ENCODE results near the gene RASEF.

Gene RASEF

GRCh38 chr9:83029531-83030137 is 33.3 kb downstream of the RASEF start:
- Histone ChIP-seq H3K36me3 (ENCODE audit: insufficient read depth, low read length) (no peaks in the 10 kb centered on the region), H3K4me3 (ENCODE audit: low read length) (no peak overlapping the region), H3K27me3 (ENCODE audit: control insufficient read depth, insufficient read depth, low read length) (no peaks in the 10 kb centered on the region), H3K4me1 (ENCODE audit: control insufficient read depth, insufficient read depth, low read length) (peaks cover 20% of the 10 kb centered on the region), H3K9me3 (replicated peaks; ENCODE audit: low read length) (no peaks in the 10 kb centered on the region), H3K9ac (ENCODE audit: low read depth, low read length) (no peak overlapping the region), H3K4me2 (ENCODE audit: low read length) (no peak overlapping the region)

- Histone ChIP-seq H3K9ac (ENCODE audit: low read depth, low read length) (peak overlapping the region; percentile 19), H3K4me1 (ENCODE audit: control insufficient read depth, insufficient read depth, low read length) (peaks cover 20% of the 10 kb centered on the region), H3K4me2 (ENCODE audit: low read length) (peak overlapping the region; percentile 57), H3K36me3 (ENCODE audit: insufficient read depth, low read length) (no peaks in the 10 kb centered on the region), H3K9me3 (replicated peaks; ENCODE audit: low read length) (no peaks in the 10 kb centered on the region), H3K27me3 (ENCODE audit: control insufficient read depth, insufficient read depth, low read length) (no peaks in the 10 kb centered on the region), H3K4me3 (ENCODE audit: low read length) (peak overlapping the region; percentile 15)
Measured at GRCh38 chr9:83027153-83027891, 35.6 kb downstream of the RASEF start.

- Histone ChIP-seq H3K4me2 (ENCODE audit: low read length) (no peak overlapping the region), H3K9me3 (replicated peaks; ENCODE audit: low read length) (no peaks in the 10 kb centered on the region), H3K27me3 (ENCODE audit: control insufficient read depth, insufficient read depth, low read length) (no peaks in the 10 kb centered on the region), H3K4me1 (ENCODE audit: control insufficient read depth, insufficient read depth, low read length) (peaks cover 20% of the 10 kb centered on the region), H3K4me3 (ENCODE audit: low read length) (no peak overlapping the region), H3K36me3 (ENCODE audit: insufficient read depth, low read length) (no peaks in the 10 kb centered on the region), H3K9ac (ENCODE audit: low read depth, low read length) (no peak overlapping the region)
Measured at GRCh38 chr9:83024506-83025125, 38.3 kb downstream of the RASEF start.

- no peak overlapping the region for H3K9ac ChIP-seq (ENCODE audit: low read depth, low read length)
- no peak overlapping the region for H3K4me2 ChIP-seq (ENCODE audit: low read length)
- H3K4me3 ChIP-seq (ENCODE audit: low read length), result no peak overlapping the region
- H3K36me3 ChIP-seq (ENCODE audit: insufficient read depth, low read length), result no peaks in the 10 kb centered on the region
- H3K4me1 ChIP-seq (ENCODE audit: control insufficient read depth, insufficient read depth, low read length), result peaks cover 18% of the 10 kb centered on the region
- H3K27me3 ChIP-seq (ENCODE audit: control insufficient read depth, insufficient read depth, low read length), result no peaks in the 10 kb centered on the region
- no peaks in the 10 kb centered on the region for H3K9me3 ChIP-seq (replicated peaks; ENCODE audit: low read length)
Measured at GRCh38 chr9:83023151-83023550, 39.8 kb downstream of the RASEF start.

- Histone ChIP-seq H3K27me3 (ENCODE audit: control insufficient read depth, insufficient read depth, low read length) (no peaks in the 10 kb centered on the region), H3K4me2 (ENCODE audit: low read length) (no peak overlapping the region), H3K9me3 (replicated peaks; ENCODE audit: low read length) (no peaks in the 10 kb centered on the region), H3K36me3 (ENCODE audit: insufficient read depth, low read length) (no peaks in the 10 kb centered on the region), H3K9ac (ENCODE audit: low read depth, low read length) (no peak overlapping the region), H3K4me3 (ENCODE audit: low read length) (no peak overlapping the region), H3K4me1 (ENCODE audit: control insufficient read depth, insufficient read depth, low read length) (no peaks in the 10 kb centered on the region)
Measured at GRCh38 chr9:83020864-83021263, 42.1 kb downstream of the RASEF start.

- Histone ChIP-seq H3K4me3 (ENCODE audit: low read length) (no peak overlapping the region), H3K9ac (ENCODE audit: low read depth, low read length) (no peak overlapping the region), H3K4me2 (ENCODE audit: low read length) (no peak overlapping the region), H3K4me1 (ENCODE audit: control insufficient read depth, insufficient read depth, low read length) (no peaks in the 10 kb centered on the region), H3K36me3 (ENCODE audit: insufficient read depth, low read length) (no peaks in the 10 kb centered on the region), H3K9me3 (replicated peaks; ENCODE audit: low read length) (no peaks in the 10 kb centered on the region), H3K27me3 (ENCODE audit: control insufficient read depth, insufficient read depth, low read length) (no peaks in the 10 kb centered on the region)
Measured at GRCh38 chr9:83020327-83020726, 42.6 kb downstream of the RASEF start.

GRCh38 chr9:83019246-83019645 is 43.7 kb downstream of the RASEF start:
- Histone ChIP-seq H3K4me3 (ENCODE audit: low read length) (no peak overlapping the region), H3K9ac (ENCODE audit: low read depth, low read length) (no peak overlapping the region), H3K4me1 (ENCODE audit: control insufficient read depth, insufficient read depth, low read length) (peaks cover 5% of the 10 kb centered on the region), H3K36me3 (ENCODE audit: insufficient read depth, low read length) (no peaks in the 10 kb centered on the region), H3K27me3 (ENCODE audit: control insufficient read depth, insufficient read depth, low read length) (no peaks in the 10 kb centered on the region), H3K4me2 (ENCODE audit: low read length) (no peak overlapping the region), H3K9me3 (replicated peaks; ENCODE audit: low read length) (no peaks in the 10 kb centered on the region)

GRCh38 chr9:83015897-83016296 is 47.0 kb downstream of the RASEF start:
- Histone ChIP-seq H3K4me3 (ENCODE audit: low read length) (no peak overlapping the region), H3K9me3 (replicated peaks; ENCODE audit: low read length) (no peaks in the 10 kb centered on the region), H3K4me1 (ENCODE audit: control insufficient read depth, insufficient read depth, low read length) (peaks cover 31% of the 10 kb centered on the region), H3K36me3 (ENCODE audit: insufficient read depth, low read length) (no peaks in the 10 kb centered on the region), H3K27me3 (ENCODE audit: control insufficient read depth, insufficient read depth, low read length) (no peaks in the 10 kb centered on the region), H3K4me2 (ENCODE audit: low read length) (no peak overlapping the region), H3K9ac (ENCODE audit: low read depth, low read length) (no peak overlapping the region)

GRCh38 chr9:83013867-83014605 is 48.9 kb downstream of the RASEF start:
- H3K36me3 ChIP-seq (ENCODE audit: insufficient read depth, low read length), result no peaks in the 10 kb centered on the region
- no peak overlapping the region for H3K4me2 ChIP-seq (ENCODE audit: low read length)
- no peak overlapping the region for H3K4me3 ChIP-seq (ENCODE audit: low read length)
- H3K4me1 ChIP-seq (ENCODE audit: control insufficient read depth, insufficient read depth, low read length), result peaks cover 31% of the 10 kb centered on the region
- H3K27me3 ChIP-seq (ENCODE audit: control insufficient read depth, insufficient read depth, low read length), result no peaks in the 10 kb centered on the region
- H3K9me3 ChIP-seq (replicated peaks; ENCODE audit: low read length), result no peaks in the 10 kb centered on the region
- H3K9ac ChIP-seq (ENCODE audit: low read depth, low read length), result no peak overlapping the region

GRCh38 chr9:83012922-83013838 is 49.8 kb downstream of the RASEF start:
- no peak overlapping the region for H3K9ac ChIP-seq (ENCODE audit: low read depth, low read length)
- no peaks in the 10 kb centered on the region for H3K27me3 ChIP-seq (ENCODE audit: control insufficient read depth, insufficient read depth, low read length)
- H3K4me1 ChIP-seq (ENCODE audit: control insufficient read depth, insufficient read depth, low read length), result peaks cover 31% of the 10 kb centered on the region
- no peak overlapping the region for H3K4me2 ChIP-seq (ENCODE audit: low read length)
- no peak overlapping the region for H3K4me3 ChIP-seq (ENCODE audit: low read length)
- no peaks in the 10 kb centered on the region for H3K9me3 ChIP-seq (replicated peaks; ENCODE audit: low read length)
- no peaks in the 10 kb centered on the region for H3K36me3 ChIP-seq (ENCODE audit: insufficient read depth, low read length)

Data from skeletal muscle satellite cell (primary cell).